Keratinocyte (primary cell): ENCODE results near the gene FBXO10.

Experiments used
- CTCF ChIP-seq, 3 experiments: IDR thresholded peaks in 1 of 3; conservative IDR thresholded peaks in 1 of 3; optimal IDR thresholded peaks in 1 of 3; 2 replicates in 2 of 3; 3 replicates in 1 of 3; pipeline versions ENCODE3 to v1.5.1; 2011; ENCODE audit warnings: low read length in 3 of 3, mild to moderate bottlenecking in 3 of 3, moderate library complexity in 2 of 3, control low read depth in 1 of 3, inconsistent platforms in 1 of 3; ENCODE audit not compliant: insufficient read depth in 2 of 3; ENCODE audit errors: extremely low read depth in 1 of 3
- EZH2 ChIP-seq: IDR thresholded peaks from one replicate; pipeline ENCODE4 v1.6.1; 2012; ENCODE audit warnings: inconsistent platforms, mild to moderate bottlenecking, low read length, moderate library complexity

- TF ChIP-seq CTCF (optimal IDR thresholded peaks at IDR 0.05 in 1 of 3, IDR thresholded peaks at IDR 0.05 in 1 of 3, conservative IDR thresholded peaks at IDR 0.05 in 1 of 3; ENCODE audit: extremely low read depth in 1 of 3, insufficient read depth in 2 of 3, low read length in 3 of 3), result no peak
- no peak for TF ChIP-seq EZH2
These were observed 63.7 kb downstream of the FBXO10 start for GRCh38 chr9:37512437-37512836.
